Measurements from ENCODE around the gene CYB561D2.

DNA sequence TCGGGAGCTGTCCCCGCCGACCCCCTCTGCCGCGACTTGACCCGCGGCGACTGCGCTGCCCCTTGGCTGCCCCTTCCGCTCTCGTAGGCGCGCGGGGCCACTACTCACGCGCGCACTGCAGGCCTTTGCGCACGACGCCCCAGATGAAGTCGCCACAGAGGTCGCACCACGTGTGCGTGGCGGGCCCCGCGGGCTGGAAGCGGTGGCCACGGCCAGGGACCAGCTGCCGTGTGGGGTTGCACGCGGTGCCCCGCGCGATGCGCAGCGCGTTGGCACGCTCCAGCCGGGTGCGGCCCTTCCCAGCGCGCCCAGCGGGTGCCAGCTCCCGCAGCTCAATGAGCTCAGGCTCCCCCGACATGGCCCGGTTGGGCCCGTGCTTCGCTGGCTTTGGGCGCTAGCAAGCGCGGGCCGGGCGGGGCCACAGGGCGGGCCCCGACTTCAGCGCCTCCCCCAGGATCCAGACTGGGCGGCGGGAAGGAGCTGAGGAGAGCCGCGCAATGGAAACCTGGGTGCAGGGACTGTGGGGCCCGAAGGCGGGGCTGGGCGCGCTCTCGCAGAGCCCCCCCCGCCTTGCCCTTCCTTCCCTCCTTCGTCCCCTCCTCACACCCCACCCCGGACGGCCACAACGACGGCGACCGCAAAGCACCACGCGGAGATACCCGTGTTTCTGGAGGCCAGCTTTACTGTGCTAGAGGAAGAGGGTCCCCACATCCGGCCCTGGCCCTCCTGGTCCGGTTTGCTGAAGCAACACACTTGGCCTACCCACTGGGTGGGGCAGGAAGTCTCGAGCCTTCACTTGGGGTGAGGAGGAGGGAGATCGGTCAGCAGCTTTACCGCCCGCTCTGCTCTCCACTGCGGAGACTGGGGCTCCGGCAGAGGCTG, 10.0 kb upstream of the CYB561D2 start, which contains the start of gene RASSF1:
- TF ChIP-seq ZFP30 (CRISPR knock-in tag; IDR thresholded peaks at IDR 0.05) = no peak
- TF ChIP-seq SNAI2 (CRISPR knock-in tag; IDR thresholded peaks at IDR 0.05) = no peak
- no peak for TF ChIP-seq ZNF8 (CRISPR knock-in tag; IDR thresholded peaks at IDR 0.05)
- TF ChIP-seq OSR1 (CRISPR knock-in tag; IDR thresholded peaks at IDR 0.05) = no peak
- no peak for TF ChIP-seq TOX (CRISPR knock-in tag; IDR thresholded peaks at IDR 0.05; ENCODE audit: borderline replicate concordance)
- TF ChIP-seq, protein P1, sequence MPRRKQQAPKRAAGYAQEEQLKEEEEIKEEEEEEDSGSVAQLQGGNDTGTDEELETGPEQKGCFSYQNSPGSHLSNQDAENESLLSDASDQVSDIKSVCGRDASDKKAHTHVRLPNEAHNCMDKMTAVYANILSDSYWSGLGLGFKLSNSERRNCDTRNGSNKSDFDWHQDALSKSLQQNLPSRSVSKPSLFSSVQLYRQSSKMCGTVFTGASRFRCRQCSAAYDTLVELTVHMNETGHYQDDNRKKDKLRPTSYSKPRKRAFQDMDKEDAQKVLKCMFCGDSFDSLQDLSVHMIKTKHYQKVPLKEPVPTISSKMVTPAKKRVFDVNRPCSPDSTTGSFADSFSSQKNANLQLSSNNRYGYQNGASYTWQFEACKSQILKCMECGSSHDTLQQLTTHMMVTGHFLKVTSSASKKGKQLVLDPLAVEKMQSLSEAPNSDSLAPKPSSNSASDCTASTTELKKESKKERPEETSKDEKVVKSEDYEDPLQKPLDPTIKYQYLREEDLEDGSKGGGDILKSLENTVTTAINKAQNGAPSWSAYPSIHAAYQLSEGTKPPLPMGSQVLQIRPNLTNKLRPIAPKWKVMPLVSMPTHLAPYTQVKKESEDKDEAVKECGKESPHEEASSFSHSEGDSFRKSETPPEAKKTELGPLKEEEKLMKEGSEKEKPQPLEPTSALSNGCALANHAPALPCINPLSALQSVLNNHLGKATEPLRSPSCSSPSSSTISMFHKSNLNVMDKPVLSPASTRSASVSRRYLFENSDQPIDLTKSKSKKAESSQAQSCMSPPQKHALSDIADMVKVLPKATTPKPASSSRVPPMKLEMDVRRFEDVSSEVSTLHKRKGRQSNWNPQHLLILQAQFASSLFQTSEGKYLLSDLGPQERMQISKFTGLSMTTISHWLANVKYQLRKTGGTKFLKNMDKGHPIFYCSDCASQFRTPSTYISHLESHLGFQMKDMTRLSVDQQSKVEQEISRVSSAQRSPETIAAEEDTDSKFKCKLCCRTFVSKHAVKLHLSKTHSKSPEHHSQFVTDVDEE (CRISPR knock-in tag; IDR thresholded peaks at IDR 0.05) = no peak
- no peak for TF ChIP-seq RARB (CRISPR knock-in tag; IDR thresholded peaks at IDR 0.05)
- no peak for TF ChIP-seq PATZ1 (CRISPR knock-in tag; IDR thresholded peaks at IDR 0.05; ENCODE audit: borderline replicate concordance)
- no peak for TF ChIP-seq ISL1 (CRISPR knock-in tag; IDR thresholded peaks at IDR 0.05)
- no peak for TF ChIP-seq ZNF70 (CRISPR knock-in tag; IDR thresholded peaks at IDR 0.05)
- no peak for TF ChIP-seq ZFP3 (CRISPR knock-in tag; IDR thresholded peaks at IDR 0.05)
- no peak for TF ChIP-seq BACH2 (CRISPR knock-in tag; IDR thresholded peaks at IDR 0.05; ENCODE audit: borderline replicate concordance)
